HG03066 (cell line): Measurements from ENCODE around the gene EXOSC10.
"Not testable (repeated sequence)": the region's sequence is repeated elsewhere in the genome, so short reads cannot be mapped to it uniquely, and the experiment has no call there.

Experiments
- ATAC-seq: cut with Tn5 transposase; IDR thresholded peaks from one replicate; pipeline ENCODE4 v1.9.1; 2021; ENCODE audit warnings: low read depth; ENCODE audit not compliant: unreplicated experiment

The EXOSC10 gene

DNA sequence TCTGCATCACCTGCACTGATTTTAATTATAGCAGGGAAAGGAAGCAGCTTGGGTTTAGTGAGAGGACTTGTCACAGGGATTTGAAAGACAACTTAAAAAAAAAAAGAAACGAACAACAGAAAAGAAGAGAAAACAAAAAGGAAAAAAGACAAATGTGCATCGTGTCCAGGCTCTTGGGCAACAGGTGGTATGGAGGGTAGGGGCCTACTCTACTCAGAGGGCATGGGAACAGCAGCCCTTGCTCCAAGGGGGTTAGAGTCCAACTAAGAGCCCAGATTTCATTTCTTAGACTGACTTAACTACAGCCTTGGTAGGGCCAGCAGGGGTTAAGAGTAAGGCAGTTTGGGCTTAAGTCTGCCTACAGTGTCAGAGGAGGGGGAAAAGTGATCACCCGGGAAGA is 15.3 kb upstream of the EXOSC10 start:
- ATAC-seq = no peak

DNA sequence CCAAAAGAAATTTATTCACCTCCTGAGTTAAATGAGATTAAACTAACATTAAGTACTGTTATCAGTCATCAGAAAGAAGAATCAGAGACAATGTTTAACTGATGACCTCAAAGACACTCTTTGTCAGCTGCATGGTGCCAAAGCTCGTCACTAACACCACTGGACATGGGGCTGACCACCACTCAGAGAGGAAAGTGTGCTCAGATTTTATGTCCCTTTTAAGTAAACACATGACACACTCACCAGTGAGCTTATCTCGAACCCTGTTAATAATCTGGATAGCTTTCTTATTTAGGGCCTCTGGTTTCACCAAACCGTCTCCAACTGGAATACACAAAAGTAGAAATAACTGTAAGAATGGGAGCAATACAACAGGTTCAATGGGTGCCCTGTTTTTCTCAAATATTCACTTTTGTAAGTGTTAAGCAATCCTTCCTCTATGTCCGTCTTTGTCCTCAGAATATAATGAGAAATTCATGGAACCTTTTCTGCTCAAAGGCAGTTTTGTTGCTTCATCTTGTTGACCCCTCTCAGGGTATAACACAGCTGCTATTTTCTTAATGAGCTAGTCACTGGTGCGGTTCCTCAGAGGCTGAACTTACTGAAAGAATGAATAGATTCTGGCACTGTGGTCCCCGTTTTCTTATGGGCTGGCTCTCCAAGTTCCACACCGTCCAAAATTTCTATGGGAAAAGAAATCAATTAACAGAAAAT is 9.5 kb upstream of the EXOSC10 start:
- ATAC-seq = no peak

DNA sequence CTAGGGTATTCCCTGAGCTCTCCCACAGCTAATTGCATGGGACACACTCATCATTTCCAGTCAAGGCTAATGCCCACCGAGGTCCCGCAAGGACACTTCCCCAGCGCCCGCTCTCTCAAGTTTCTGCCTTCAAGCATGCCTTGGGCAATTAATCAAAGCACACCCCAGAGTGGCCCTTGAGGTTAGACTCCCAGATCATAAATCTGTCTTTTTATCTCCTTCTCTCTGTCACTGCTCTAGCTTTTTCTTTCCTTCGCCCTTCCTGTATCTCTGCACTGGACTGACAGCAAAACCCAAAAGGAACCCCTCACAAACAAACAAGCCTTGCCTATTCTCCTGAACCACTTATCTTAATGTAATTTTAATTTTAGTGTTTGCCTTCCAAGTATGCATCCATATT is 7.9 kb upstream of the EXOSC10 start:
- ATAC-seq = no peak

DNA sequence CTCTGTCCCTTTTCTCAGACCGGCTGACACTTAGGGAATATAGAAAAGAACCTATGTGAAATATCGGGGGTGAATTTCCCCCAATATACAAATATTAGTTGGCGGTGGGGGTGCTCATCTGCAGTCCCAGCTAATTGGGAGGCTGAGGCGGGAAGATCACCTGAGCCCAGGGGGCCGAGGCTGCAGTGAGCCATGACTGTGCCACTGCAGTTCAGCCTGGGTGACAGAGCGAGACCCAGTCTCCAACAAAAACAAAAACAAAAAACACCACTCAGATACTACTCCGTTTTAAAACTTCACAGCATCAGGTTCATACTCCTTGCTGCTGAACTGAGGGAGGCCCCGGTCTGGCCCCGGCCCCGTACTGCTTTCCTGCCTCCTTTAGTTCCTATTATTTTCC is 5.9 kb upstream of the EXOSC10 start:
- no peak for ATAC-seq

DNA sequence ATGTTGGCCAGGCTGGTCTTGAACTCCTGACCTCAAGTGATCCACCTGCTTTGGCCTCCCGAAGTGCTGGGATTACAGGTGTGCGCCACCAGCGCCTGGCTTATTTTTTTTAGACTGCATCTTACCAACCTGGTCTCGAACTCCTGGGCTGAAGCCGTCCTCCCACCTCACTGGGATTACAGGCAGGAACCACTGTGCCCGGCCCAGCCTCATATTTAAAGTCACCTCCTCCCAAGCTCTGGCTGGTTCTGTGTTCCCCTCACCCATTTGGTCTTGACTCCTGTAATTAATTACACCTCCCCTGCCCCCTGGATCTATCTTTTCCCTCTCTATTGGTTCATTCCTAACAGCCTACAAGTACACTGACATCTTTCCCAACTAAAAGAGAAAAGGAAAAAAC is 1.7 kb upstream of the EXOSC10 start:
- no peak for ATAC-seq

DNA sequence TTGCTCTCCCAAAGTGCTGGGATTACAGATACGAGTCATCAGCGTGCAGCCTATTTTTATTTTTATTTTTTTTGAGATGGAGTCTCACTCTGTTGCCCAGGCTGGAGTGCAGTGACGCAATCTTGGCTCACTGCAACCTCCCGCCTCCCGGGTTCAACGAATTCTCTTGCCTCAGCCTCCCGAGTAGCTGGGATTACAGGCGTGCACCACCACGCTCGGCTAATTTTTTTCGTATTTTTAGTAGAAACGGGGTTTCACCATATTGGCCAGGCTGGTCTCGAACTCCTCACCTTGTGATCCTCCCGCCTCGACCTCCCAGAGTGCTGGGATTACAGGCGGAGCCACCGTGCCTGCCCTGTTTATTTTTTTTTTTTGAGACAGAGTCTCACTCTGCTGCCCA is 1.1 kb upstream of the EXOSC10 start:
- not testable (repeated sequence) for ATAC-seq

DNA sequence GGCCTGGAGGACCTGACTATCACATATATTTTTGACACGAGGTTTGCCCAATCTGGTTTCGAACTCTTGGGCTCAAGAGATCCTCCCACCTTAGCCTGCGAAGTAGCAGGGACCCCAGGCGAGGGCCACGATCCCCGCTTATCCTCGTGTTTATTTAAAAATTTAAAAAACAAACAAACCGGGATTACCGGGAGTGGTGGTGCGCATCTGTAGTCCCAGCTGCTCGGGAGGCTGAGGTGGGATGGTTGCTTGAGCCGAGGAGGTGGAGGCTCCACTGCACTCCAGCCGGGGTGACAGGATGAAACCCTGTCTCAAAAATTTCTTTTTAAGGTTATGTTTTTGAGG is 452 bp upstream of the EXOSC10 start:
- no peak for ATAC-seq

DNA sequence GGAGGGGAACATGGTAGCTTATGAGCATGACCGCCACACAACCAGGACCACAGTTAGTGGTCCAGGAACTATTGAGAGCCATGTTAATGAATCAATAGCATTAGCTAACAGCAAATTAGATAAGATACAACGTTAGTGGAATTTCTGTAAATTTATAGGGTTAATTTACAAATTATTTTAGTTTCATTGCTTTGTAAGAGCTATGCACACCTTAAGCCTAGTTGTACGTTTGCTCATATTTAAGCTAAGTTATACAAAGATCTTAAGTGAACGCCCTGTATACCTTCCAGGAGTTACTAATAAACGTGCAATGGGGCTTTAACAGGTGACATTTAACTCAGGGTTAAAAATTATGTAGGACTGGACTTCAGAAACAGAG is 749 bp downstream of the EXOSC10 start:
- no peak for ATAC-seq

DNA sequence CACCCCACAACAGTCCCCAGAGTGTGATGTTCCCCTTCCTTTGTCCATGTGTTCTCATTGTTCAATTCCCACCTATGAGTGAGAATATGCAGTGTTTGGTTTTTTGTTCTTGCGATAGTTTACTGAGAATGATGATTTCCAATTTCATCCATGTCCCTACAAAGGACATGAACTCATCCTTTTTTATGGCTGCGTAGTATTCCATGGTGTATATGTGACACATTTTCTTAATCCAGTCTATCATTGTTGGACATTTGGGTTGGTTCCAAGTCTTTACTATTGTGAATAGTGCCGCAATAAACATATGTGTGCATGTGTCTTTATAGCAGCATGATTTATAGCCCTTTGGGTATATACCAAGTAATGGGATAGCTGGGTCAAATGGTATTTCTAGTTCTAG is 15.9 kb downstream of the EXOSC10 start:
- ATAC-seq = not testable (repeated sequence)

DNA sequence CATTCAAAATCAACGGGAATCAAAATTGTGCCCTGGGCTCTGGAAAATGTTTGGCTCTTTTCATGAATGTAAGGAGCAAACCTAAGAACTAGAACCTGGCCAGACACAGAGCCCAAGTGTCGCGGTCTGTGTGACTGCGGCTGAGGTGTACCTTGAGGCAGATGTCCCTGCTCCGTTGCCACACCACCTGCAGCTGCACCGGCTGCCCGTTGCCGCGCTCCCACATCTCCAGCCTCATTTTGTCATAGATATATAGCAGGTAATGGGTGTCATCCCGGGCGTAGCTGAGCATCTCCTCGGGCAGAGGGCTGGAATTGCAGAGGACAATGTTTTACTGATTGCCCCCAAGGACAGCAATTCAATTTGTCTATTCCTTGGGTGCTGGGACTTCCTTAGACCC is 18.7 kb downstream of the EXOSC10 start:
- ATAC-seq = no peak

DNA sequence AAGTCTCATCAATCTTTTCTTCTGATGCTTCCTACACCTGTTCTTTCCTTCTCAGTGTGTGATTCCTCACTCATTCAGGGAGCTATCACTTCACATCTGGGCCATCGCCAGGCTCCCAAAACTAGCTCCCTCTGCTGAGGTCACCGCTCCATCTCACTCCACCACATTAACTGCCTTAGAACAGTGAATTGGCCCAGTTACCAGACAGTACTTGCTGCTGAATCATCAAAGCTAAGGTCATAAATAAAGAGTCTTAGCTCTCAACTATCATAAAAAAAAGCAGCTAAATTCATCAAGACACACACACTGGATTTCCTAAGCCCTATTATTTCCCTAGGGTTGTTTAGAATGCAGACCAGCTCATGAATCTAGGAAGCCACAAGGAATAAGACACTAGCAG is 21.0 kb downstream of the EXOSC10 start:
- no peak for ATAC-seq

DNA sequence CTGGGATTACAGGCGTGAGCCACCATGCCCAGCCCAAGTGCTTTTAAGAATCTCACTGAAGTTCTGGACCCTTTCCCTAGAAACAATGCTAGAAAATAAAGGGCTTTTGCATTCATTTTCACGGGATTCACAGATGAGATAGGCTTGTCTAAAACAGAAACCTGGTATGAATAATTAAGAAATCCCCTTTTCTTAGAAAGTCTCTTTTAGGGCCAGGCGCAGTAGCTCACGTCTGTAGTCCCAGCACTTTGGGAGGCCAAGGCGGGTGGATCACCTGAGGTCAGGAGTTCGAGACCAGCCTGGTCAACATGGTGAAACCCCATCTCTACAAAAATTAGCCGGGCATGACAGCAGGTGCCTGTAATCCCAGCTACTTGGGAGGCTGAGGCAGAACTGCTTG is 26.3 kb downstream of the EXOSC10 start:
- ATAC-seq = not testable (repeated sequence)

DNA sequence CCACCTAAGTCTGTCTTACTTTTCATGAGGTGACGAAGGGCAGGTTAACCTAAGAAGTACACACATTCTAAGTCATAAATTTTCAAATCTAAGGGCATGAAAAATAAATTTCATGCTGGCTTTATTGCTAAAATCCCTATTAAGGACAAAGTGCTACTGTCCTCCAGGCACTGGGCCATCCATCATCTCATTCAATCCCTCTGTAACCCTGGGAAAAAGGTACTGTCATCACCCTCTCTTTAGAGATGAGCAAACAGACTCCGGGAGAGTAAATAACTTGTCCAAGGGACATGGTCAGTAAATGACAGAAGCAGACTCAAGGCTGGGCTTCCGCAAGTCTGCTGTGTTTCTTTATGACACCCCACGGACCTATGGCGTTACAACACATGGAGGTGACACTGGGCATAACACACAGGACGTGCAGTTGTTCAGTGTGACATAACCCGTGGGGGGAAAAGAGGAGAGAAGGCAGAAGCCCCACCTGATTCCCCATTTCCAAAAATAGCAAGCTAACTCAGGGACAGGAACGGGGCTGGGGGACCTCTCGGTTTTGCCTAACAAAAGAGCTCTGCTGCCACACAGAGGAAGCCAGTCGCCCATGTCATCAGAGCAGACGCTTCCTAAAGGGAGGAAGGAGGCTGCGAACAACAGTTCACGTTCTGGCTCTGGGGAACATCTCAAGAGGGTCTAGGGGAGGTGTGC is 27.3 kb downstream of the EXOSC10 start:
- no peak for ATAC-seq

DNA sequence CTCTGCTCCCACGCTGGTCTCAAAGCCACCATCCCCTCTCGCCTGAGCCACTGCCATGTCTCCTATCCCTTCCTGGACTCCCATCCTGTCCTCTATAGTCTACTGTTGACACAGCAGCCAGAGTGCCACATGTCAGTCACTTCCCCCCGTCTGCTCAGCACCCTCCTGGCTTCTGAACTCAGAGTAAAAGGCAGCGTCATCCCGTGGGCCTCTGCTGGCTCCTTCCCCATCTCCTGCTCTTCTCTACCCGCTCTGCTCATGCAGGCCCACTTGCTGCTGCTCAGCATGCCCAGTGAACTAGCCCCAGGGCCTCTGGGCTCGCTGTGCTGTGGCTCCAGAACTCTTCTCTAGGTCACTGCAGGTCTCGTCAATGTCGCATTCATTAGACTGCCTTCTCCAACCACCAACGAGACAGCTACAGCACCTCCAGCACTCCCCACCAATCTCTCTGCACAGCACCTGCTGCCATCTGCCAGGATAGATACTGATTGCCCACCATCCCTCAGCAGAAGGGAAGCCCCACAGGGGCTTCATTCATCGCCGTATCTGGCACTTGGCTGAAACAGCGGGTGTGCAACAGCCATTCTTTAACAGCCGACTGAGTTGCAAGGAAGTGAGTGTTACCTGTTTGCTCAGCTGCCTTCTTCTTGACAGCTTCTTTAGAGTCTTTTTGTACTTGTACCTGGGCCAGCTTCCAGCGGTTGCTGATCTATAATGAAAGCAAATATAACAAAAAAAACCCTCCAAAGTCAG is 28.0 kb downstream of the EXOSC10 start:
- no peak for ATAC-seq

DNA sequence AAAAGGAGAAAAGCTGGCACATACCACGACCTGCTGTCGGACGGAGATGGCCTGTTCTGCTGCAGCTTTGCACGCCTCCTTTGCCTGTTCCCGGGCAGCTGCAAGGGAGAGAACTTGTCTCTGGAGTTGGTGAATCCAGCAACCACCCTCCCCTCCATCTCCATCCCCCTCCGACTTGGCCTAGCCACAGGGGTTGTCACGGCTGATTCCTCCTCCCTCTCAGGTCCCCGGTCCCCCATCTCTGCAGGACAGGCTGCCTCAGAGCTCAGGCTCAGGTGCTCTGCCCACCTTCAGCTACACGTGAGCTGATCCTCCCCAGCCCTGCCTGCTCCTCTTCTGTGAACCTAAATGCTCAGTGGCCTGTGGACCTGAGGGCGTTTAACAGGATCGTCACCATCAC is 28.8 kb downstream of the EXOSC10 start:
- ATAC-seq = no peak

DNA sequence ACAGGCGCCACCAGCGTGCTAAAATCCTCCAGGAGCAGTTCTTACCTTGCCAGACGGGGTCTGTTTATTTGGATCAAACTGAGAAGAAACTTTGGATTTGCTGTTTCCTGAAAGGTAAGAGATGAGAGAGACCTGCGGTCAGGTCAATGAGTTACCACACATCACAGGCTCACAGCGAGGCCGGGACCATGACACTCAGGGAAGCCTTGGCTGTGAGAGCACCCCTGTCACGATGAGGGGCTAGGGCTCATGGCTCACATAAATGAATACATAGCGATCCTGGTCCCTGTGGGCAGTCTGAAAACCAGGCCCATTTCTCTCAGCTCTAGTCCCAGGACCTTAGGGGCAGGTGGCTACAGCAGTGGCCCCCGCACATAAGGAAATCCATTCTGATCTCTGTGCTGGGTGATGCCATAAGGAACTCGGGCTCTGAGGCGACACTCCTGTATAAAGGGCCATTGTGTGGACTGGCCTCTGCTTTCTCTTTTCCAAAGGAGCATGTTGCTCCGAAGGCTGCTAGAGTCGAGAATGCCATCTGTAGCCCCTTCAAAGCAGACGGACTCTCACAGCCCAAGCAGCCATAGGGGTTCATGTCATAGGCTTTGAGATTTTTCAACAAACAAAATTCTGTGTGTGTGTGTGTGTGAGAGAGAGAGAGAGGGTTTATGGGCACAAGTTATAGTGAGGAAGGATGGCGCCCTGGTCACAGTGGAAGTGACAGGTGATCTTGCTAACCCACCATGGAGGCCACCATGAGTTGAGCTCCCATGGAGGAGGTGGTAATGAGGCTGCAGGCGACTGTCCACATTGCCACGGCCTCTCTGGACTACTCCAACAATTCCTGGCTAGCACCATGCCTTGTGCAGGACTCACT is 30.8 kb downstream of the EXOSC10 start:
- no peak for ATAC-seq

DNA sequence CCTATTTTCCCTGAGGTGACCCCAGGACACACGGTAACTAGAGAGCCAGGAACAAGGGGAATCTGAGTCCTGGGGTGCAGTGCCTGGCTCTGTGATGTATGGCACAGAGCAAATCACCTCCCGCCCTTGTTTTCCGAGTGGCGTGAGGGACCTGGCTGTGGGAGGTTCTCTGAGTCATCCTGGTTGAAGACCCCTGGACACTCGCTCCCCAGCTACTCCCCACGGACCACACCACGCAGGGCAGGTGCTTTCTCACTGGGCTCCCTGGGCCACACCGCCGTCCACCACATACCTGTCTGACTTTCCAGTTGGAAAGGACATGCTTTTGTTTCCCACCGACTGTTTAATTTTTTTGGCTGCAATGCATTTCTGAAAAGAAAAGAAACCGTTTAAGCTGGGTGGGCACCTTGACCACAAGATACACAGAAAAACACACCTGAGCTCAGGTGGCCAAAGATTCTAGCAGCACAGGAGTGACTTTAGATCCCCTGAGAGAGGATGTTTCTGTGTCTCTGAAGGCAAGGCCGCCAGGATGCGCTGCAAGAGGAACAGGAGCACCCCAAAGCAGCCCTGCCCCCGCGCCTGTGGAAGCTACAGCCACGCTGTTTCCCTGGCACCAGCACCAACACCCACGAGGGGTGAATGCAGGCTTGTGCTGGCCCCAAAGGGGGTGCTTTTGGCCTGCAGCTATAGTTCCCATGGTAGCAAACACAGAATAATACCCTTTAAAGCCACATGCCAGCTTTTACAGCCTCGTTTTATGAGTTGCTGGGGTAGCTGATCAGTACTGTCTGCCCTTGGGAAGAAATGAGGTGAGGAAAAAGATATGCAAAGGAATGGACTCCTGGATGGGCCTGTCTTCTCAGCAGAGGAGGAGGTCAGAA is 31.7 kb downstream of the EXOSC10 start:
- no peak for ATAC-seq

DNA sequence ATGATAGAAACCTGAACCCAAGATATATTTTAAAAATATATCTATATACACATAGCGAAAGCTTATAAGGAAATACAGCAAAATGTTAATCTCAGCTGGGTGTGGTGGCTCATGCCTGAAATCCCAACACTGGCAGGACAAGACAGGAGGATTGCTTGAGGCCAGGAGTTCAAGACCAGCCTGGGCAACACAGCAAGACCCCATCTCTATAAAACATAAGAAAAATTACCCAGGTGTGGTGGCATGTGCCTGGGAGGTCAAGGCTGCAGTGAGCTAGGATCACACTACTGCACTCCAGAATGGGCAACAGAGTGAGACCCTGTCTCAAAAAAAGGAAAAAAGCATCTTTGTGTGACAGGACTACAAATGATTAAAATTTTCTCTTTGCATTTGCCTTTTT is 33.9 kb downstream of the EXOSC10 start:
- no peak for ATAC-seq

DNA sequence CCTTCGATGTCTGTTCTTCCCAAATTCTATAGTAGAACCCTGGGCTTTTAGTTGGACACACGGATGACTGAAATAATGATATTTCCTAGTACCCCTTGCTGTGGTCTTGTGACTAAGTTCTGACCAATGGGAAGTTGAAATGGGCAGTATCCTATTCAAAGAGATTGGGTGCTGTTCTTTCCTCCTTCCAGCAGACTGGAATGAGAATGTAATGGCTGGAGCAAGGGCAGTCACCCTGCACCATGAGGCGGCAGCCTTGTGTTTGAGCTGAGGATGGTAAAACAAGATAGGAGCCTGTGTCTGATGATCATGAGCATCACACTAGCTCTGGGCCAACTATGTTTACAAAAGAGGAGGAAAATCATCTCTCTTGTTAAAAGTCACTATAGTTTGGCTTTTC is 34.7 kb downstream of the EXOSC10 start:
- no peak for ATAC-seq
